Lower lobe of right lung (tissue), 2 donors: Measurements from ENCODE around the gene OSBPL7. TPM values are rescaled to one million over a fixed set of nuclear protein-coding genes. Genes with fewer than 3 reads are reported as not detected.

ENCODE experiments used
- ATAC-seq, 2 donors: fragments of 200-7000 bp; cut with Tn5 transposase; one replicate each; pipeline ENCODE4 v1.9.1; 2020 to 2022; ENCODE audit warnings: mild to moderate bottlenecking in 2 of 2, moderate library complexity in 2 of 2
- DNase-seq: peaks from one replicate; pipeline ENCODE4 v3.0.0-alpha.2; 2020
- H3K27ac ChIP-seq: fragments of 200-600 bp; one replicate; pipeline ENCODE4 v1.8.0; 2022
- H3K27me3 ChIP-seq: fragments of 200-600 bp; one replicate; pipeline ENCODE4 v1.8.0; 2022; ENCODE audit warnings: low read depth
- H3K36me3 ChIP-seq: fragments of 200-600 bp; one replicate; pipeline ENCODE4 v1.8.0; 2022; ENCODE audit warnings: mild to moderate bottlenecking
- H3K4me1 ChIP-seq: fragments of 200-600 bp; one replicate; pipeline ENCODE4 v1.8.0; 2022
- H3K4me3 ChIP-seq: fragments of 200-600 bp; one replicate; pipeline ENCODE4 v1.8.0; 2022; ENCODE audit warnings: mild to moderate bottlenecking
- H3K9me3 ChIP-seq: fragments of 200-600 bp; one replicate; pipeline ENCODE4 v1.8.0; 2022
- CTCF ChIP-seq: fragments of 200-600 bp; IDR thresholded peaks from one replicate; pipeline ENCODE4 v1.8.0; 2022; ENCODE audit warnings: antibody characterized with exemption, mild to moderate bottlenecking
- intact Hi-C: fragments of 100-400 bp; cut with DNase I; formaldehyde crosslinking; loops from one replicate; pipeline ENCODE4 v1.11.0; 2022
- total RNA-seq: library from RNA; stranded (reverse); fragmentation: NEBNext Ultra II Directional; extraction: Animal tissue kit (Norgen Biotek cat#: 25700); gene quantifications from one replicate; pipeline ENCODE4 v1.2.1, GENCODE V29; 2021
- donor health status: DM: no; HTN: yes; CAD: no; lungs with severe emphysema.

The OSBPL7 gene
- total RNA-seq, 1 donor from 2014 or later = 15.0 TPM

GRCh38 chr17:47837401-47838039 lies 15.9 kb upstream of the OSBPL7 start:
- Histone ChIP-seq H3K36me3 (peaks cover 30% of the 10 kb centered on the region), H3K9me3 (no peaks in the 10 kb centered on the region), H3K27ac (no peak overlapping the region), H3K4me1 (peaks cover 37% of the 10 kb centered on the region), H3K27me3 (no peaks in the 10 kb centered on the region), H3K4me3 (no peak overlapping the region)
- DNase-seq (no peak), ATAC-seq (no peak)
- no peak for TF ChIP-seq CTCF
- intact Hi-C loops = no loop called here

GRCh38 chr17:47836601-47837000 lies 15.0 kb upstream of the OSBPL7 start:
- Histone ChIP-seq H3K36me3 (peaks cover 30% of the 10 kb centered on the region), H3K27ac (no peak overlapping the region), H3K4me3 (no peak overlapping the region), H3K27me3 (no peaks in the 10 kb centered on the region), H3K9me3 (no peaks in the 10 kb centered on the region), H3K4me1 (peaks cover 40% of the 10 kb centered on the region)
- TF ChIP-seq CTCF = no peak
- DNase-seq = no peak
- no peak for ATAC-seq
- intact Hi-C loops = no loop called here

GRCh38 chr17:47834756-47835155 lies 13.2 kb upstream of the OSBPL7 start:
- ATAC-seq (no peak), DNase-seq (no peak)
- Histone ChIP-seq H3K36me3 (peaks cover 30% of the 10 kb centered on the region), H3K27ac (peak overlapping the region; percentile 57), H3K4me1 (peaks cover 39% of the 10 kb centered on the region), H3K27me3 (no peaks in the 10 kb centered on the region), H3K4me3 (no peak overlapping the region), H3K9me3 (no peaks in the 10 kb centered on the region)
- no peak for TF ChIP-seq CTCF
- intact Hi-C loops = no loop called here

- no peak for TF ChIP-seq CTCF
- Histone ChIP-seq H3K9me3 (no peaks in the 10 kb centered on the region), H3K4me1 (peaks cover 30% of the 10 kb centered on the region), H3K36me3 (peaks cover 36% of the 10 kb centered on the region), H3K27me3 (no peaks in the 10 kb centered on the region), H3K4me3 (peak overlapping the region; percentile 86), H3K27ac (peak overlapping the region; percentile 82)
- DNase-seq = no peak
- intact Hi-C loops = no loop called here
- peak; percentile 32 to 40 for ATAC-seq
These were observed 10.3 kb upstream of the OSBPL7 start for GRCh38 chr17:47831934-47832327.

- DNase-seq (peak; percentile 95), ATAC-seq (peak; percentile 97 to 98)
- Histone ChIP-seq H3K36me3 (peaks cover 37% of the 10 kb centered on the region), H3K4me1 (peaks cover 30% of the 10 kb centered on the region), H3K4me3 (peak within 1 kb of the TSS; percentile 86), H3K27ac (peak within 1 kb of the TSS; percentile 82), H3K27me3 (no peaks in the 10 kb centered on the region), H3K9me3 (no peaks in the 10 kb centered on the region)
- intact Hi-C loops = no loop called here
- TF ChIP-seq CTCF = no peak
These were observed 9.7 kb upstream of the OSBPL7 start, which contains the start of the genes LRRC46 and MRPL10 for GRCh38 chr17:47831003-47831933. LRRC46 (plus strand) TSS chr17:47831670; CDS start chr17:47831990, 320 bp downstream. MRPL10 (minus strand) TSS chr17:47831541; CDS start chr17:47831511, 30 bp downstream.
